ACC112 (cell line): ENCODE measurements around the gene FANCI.
A peak's percentile ranks its signal among the peaks of the same experiment; 100 is the strongest.

Experiments
- H2AFZ ChIP-seq: fragments of 200-600 bp; sonication (generic); one replicate; pipeline ENCODE4 v1.6.0; 2017; ENCODE audit warnings: antibody characterized with exemption, low read length; ENCODE audit not compliant: unreplicated experiment
- H3K27ac ChIP-seq: fragments of 200-600 bp; sonication (generic); 2 replicates; pipeline ENCODE4 v1.5.1; 2014; ENCODE audit warnings: low read depth, mild to moderate bottlenecking, antibody characterized with exemption, low read length, moderate library complexity
- H3K27me3 ChIP-seq: fragments of 200-600 bp; sonication (generic); 2 replicates; pipeline ENCODE4 v1.6.1; 2014; ENCODE audit warnings: mild to moderate bottlenecking, antibody characterized with exemption, low read length, moderate library complexity, mixed read lengths; ENCODE audit not compliant: insufficient read depth
- H3K36me3 ChIP-seq: fragments of 200-600 bp; sonication (generic); 2 replicates; pipeline ENCODE4 v1.6.1; 2016; ENCODE audit warnings: mild to moderate bottlenecking, antibody characterized with exemption, low read length, moderate library complexity, mixed read lengths; ENCODE audit not compliant: insufficient read depth
- H3K4me1 ChIP-seq: fragments of 200-600 bp; sonication (generic); one replicate; pipeline ENCODE4 v1.6.1; 2016; ENCODE audit warnings: low read length, mixed read lengths; ENCODE audit not compliant: insufficient read depth, unreplicated experiment, control insufficient read depth
- H3K4me3 ChIP-seq: fragments of 200-600 bp; sonication (generic); 2 replicates; pipeline ENCODE4 v1.5.1; 2014; ENCODE audit warnings: mild to moderate bottlenecking, low read depth, low read length
- H3K79me2 ChIP-seq: fragments of 200-600 bp; sonication (generic); one replicate; pipeline ENCODE4 v1.6.0; 2016; ENCODE audit warnings: low read length; ENCODE audit not compliant: control insufficient read depth, unreplicated experiment, insufficient read depth

FANCI gene

DNA sequence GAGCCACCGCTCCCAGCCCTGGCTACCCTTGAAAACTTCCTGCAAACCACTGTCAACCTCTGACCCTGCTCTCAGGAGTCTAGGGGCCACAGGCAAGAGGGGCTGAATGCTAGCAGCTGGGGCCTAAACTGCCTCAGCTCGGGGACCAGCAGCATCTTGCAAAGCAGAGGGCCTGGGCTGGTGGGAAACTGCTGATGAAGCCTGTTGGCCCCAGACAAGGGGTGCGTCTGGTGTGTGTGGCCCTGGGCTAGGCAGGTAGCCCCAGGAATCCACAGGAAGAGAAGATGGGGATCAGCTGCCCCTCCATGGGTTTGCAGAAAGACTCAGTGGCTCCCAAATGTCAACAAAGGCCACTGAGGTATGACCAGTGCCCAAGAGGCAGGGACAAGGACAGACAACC is 99.1 kb downstream of the FANCI start:
- H3K79me2 ChIP-seq = no peaks in the 10 kb centered on the region
- peaks cover 17% of the 10 kb centered on the region for H3K27me3 ChIP-seq
- no peak overlapping the region for H3K27ac ChIP-seq
- H2AFZ ChIP-seq = no peak overlapping the region
- no peaks in the 10 kb centered on the region for H3K4me1 ChIP-seq
- H3K36me3 ChIP-seq = no peaks in the 10 kb centered on the region
- H3K4me3 ChIP-seq = no peak overlapping the region

DNA sequence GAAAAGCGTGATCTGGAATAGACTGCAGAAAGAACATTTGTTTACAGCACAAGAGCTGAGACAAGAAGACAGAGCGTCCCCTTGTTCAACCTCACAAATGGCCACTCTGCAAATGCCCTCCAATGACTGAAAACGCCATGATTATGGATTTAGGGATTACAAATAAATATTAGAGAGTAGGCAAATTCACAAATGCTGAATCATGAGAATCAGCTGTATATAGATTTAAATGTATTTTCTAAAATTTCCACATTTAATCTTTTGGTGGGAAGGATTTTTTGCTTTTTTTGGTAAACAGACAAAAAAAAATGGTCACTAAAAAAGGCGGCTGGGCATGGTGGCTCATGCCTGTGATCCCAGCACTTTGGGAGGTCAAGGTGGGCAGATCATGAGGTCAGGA is 101.5 kb downstream of the FANCI start:
- Histone ChIP-seq H3K79me2 (no peaks in the 10 kb centered on the region), H3K36me3 (no peaks in the 10 kb centered on the region), H3K27ac (no peak overlapping the region), H2AFZ (no peak overlapping the region), H3K27me3 (peaks cover 17% of the 10 kb centered on the region), H3K4me1 (no peaks in the 10 kb centered on the region), H3K4me3 (no peak overlapping the region)

DNA sequence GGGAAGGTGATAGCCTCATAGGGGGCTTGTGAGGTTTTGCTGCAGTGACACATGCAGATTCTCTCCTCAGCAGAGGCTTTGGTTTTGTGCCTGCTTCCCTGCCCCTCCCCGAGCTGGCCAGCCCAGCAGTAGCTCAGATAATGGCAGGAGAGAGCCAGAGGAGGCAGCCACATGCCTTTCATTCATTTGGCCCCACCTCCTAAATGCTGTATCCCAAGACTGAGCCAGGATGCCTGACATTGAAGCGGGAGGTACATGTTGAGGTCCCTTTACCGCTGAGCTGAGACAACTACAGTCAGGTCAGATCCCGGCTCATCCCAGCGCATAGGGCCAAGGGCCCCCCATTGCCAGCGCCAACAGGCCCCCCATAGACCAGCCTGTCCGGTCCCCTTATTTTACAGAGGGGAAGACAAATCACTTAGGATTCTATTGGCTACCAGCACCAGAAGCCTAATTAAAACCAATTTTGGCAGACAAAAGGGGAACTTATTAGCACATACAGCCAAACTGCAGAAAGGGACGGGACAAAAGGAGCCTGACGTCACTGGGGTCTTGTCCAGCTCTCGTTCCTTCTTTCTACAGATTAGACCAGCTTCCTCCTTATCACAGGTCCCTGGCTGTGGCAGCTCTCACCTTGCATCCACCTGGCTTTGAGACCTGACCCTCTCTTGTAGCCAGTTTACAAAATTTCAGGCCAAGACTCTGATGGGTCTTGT is 102.9 kb downstream of the FANCI start:
- H3K4me1 ChIP-seq = no peaks in the 10 kb centered on the region
- H3K27me3 ChIP-seq = peaks cover 18% of the 10 kb centered on the region
- H2AFZ ChIP-seq = no peak overlapping the region
- no peak overlapping the region for H3K4me3 ChIP-seq
- no peaks in the 10 kb centered on the region for H3K79me2 ChIP-seq
- no peaks in the 10 kb centered on the region for H3K36me3 ChIP-seq
- H3K27ac ChIP-seq = no peak overlapping the region

DNA sequence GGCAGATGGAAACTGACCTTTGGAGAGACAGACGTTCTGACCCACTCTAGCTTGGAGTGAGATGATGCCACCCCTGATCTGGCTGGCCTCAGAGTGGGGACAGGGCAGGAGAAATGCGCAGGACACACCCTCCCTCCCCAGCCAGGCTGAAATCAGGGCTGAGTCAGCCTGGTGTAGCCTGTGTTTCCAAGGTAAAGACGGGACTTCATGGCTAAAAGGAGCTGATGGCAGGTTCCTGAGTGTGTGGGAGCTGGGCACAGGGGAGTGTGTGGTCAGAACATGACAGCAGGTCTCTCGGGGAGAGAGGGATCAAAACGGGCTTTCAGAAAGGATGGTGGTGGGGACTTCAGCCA is 105.4 kb downstream of the FANCI start:
- no peaks in the 10 kb centered on the region for H3K79me2 ChIP-seq
- H3K27me3 ChIP-seq = peaks cover 38% of the 10 kb centered on the region
- H3K36me3 ChIP-seq = no peaks in the 10 kb centered on the region
- no peaks in the 10 kb centered on the region for H3K4me1 ChIP-seq
- H3K4me3 ChIP-seq = no peak overlapping the region
- no peak overlapping the region for H2AFZ ChIP-seq
- no peak overlapping the region for H3K27ac ChIP-seq

DNA sequence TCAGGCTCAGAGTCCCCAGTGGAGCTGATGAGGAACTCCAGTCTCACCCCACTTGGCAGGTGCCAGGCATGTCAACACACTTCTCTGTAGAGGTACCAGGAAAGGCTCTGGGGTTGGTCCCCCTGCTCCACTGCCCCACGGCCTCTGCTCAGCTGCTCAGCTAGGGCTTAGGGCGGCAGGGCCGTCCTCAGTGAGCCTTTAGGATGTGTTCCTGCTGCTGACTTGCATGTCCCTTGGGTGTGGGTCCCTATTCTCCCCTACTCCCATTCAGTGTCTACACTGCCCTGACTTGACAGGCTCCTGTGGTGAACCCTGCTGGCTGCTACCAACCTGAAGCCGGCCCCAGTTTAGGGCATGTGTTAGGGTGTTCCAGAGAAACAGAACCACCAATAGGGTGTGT is 108.7 kb downstream of the FANCI start:
- H2AFZ ChIP-seq = no peak overlapping the region
- H3K27me3 ChIP-seq = peaks cover 49% of the 10 kb centered on the region
- H3K36me3 ChIP-seq = no peaks in the 10 kb centered on the region
- no peak overlapping the region for H3K4me3 ChIP-seq
- no peak overlapping the region for H3K27ac ChIP-seq
- no peaks in the 10 kb centered on the region for H3K4me1 ChIP-seq
- no peaks in the 10 kb centered on the region for H3K79me2 ChIP-seq

DNA sequence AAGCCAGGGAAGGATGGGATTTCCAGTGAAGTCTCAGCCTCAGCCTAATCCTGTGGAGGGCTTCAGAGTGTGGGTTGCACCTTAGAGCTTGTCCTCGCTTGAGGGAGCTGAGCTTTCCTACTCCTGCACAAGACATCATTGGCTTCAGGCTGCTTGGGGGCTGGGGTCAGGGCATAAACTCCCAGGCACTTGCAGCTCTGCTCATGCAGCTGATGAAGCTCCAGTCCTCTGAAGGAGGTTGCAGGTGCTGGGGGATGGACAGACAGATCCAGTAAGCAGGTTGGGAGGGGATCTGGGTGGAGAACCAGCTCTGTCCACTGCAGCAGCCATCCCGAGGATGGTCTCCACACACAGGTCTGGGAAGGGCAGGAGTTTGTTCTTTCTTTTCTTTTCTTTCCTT is 110.2 kb downstream of the FANCI start:
- H3K79me2 ChIP-seq = no peaks in the 10 kb centered on the region
- peaks cover 60% of the 10 kb centered on the region for H3K27me3 ChIP-seq
- H3K4me1 ChIP-seq = no peaks in the 10 kb centered on the region
- no peak overlapping the region for H3K27ac ChIP-seq
- H3K36me3 ChIP-seq = no peaks in the 10 kb centered on the region
- H3K4me3 ChIP-seq = no peak overlapping the region
- H2AFZ ChIP-seq = no peak overlapping the region

DNA sequence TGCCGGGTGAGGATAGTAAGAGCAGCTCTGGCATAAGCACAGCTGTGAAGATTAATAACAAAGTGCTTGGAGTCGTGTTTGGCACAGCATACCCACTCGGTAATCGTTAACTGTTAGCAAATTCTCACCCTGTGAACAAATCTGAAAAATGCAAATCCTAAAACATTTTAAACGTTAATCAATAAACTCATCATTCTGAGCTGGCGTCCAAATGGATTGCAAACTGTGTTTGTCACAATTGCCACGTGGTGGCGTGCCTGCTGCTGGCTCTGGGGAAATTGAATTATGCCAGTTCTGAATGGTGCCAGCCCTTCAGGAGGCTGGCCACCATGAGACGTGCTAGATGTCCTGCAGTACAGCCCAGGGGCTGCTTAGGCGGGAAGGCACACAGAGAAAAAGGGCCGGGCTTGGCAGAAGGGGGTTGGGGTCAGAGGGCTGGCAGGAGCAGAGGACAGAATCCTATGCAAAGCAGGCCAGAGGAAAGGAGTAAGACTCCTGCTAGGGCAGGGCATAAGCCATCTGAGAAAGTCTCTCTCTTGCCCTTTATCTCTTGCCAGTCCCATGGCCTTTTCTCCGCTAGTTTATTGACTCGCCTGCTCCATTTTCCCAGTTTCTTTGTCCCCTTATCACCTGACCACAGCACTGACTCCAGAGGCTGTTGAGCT is 113.0 kb downstream of the FANCI start:
- Histone ChIP-seq H3K79me2 (no peaks in the 10 kb centered on the region), H3K27ac (no peak overlapping the region), H3K4me3 (no peak overlapping the region), H3K36me3 (no peaks in the 10 kb centered on the region), H3K4me1 (no peaks in the 10 kb centered on the region), H3K27me3 (peaks cover 85% of the 10 kb centered on the region), H2AFZ (no peak overlapping the region)

DNA sequence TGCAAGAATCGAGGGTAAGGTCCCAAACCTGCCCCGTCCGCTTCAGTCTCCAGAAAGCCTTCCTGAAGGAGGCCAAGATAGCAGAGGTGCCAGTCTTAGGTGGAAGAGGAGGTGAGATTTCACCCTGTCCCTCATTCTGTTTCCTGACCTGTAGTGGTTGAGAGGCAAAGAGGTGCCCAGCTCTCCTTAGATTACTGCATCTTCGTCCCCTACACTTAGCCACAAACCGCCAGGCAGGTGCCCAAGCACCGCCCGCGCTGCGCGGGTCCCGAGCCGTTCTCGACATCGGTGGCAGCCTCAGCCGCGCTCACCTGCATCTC is 114.6 kb downstream of the FANCI start:
- Histone ChIP-seq H3K27ac (no peak overlapping the region), H3K4me3 (peak overlapping the region; percentile 76), H3K36me3 (no peaks in the 10 kb centered on the region), H3K4me1 (no peaks in the 10 kb centered on the region), H3K27me3 (peaks cover 90% of the 10 kb centered on the region), H2AFZ (no peak overlapping the region), H3K79me2 (no peaks in the 10 kb centered on the region)

DNA sequence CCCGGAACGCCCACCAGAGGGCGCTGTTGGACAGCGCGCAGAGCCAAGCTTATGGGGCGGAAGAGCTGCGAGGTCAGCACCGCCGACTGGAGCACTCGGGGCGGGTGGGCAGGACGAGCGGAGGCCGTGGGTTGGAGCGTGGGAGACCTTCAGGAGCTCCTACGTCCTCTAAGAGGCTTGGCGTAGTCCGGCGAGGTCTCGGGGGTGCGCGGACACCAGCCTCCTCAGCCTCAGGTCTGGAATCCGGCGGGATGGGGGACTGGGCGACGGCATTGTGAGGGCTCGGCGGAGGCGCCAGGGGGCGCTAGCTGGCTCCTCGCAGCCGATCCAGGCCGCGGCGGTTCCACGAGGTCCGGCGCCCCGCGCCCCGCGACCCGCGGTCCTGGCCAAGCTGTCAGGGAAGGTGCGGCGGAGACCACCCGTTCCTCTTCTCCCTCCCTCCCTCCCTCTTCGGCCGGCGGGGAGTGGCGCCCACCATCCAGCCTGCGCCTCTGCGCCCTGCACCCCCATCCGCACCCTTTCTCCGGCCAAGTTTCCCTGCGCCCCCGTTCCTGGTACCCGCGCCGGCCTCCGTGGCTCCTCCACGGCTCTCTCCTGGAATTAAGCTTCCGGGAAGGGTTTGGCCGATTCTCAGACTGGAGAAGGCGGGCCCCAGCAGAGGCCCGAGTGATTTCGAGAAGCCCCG is 115.1 kb downstream of the FANCI start:
- H3K27me3 ChIP-seq = peaks cover 90% of the 10 kb centered on the region
- H3K4me3 ChIP-seq = peak overlapping the region; percentile 76
- no peak overlapping the region for H3K27ac ChIP-seq
- H2AFZ ChIP-seq = no peak overlapping the region
- no peaks in the 10 kb centered on the region for H3K4me1 ChIP-seq
- H3K36me3 ChIP-seq = no peaks in the 10 kb centered on the region
- H3K79me2 ChIP-seq = no peaks in the 10 kb centered on the region

DNA sequence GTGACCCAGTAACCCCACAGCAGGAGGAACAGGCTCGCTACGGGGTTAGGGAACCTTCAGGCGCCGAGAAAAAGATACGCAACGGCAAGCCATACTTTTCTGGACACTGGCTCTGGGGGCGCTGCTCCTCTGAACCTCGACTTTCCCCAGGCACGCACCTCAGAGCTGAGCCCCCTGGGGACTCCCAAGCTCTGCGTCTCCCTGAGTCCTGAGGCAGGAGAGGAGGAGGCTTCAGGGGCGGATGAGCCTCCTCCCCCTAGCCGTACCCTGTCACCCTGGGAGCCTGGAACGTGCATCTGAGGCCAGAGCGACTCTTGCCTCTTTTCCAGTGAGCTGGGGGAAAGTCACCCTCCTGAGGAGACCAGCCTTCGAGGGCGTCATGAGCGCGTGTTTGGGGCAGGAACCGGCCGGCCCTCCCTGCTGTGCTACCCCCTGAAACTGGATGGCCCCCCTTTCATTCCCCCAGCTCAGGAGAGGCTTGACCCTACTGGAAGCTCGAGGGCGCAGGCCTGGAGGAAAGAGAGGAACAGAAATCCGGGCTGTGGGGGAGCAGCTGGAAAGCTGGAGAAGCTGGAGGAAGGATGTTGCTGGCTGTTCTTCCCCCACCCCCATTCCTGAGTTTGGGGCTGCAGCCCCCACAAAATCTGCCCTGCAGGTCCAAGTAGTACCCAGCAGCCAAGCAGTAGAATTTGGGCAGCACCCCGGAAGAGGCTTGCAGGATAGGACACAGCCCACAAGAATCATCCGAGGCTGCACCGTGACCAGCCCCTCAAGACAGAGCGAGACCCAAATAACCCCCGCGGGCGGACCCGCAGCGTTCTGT is 115.9 kb downstream of the FANCI start:
- Histone ChIP-seq H3K36me3 (no peaks in the 10 kb centered on the region), H3K4me1 (no peaks in the 10 kb centered on the region), H2AFZ (no peak overlapping the region), H3K4me3 (no peak overlapping the region), H3K27me3 (peaks cover 93% of the 10 kb centered on the region), H3K27ac (no peak overlapping the region), H3K79me2 (no peaks in the 10 kb centered on the region)
